IMR-90 (cell line): ENCODE measurements around the gene PACS1. TPM values are rescaled to one million over a fixed set of nuclear protein-coding genes. Genes with fewer than 3 reads are reported as not detected.
"Not testable (repeated sequence)": the region's sequence is repeated elsewhere in the genome, so short reads cannot be mapped to it uniquely, and the experiment has no call there.

Experiments used
- ATAC-seq: fragments of 200-7000 bp; cut with Tn5 transposase; 2 replicates; pipeline ENCODE4 v1.9.1; 2020; ENCODE audit warnings: low read depth, mild to moderate bottlenecking, moderate library complexity
- BruUV-seq: library from RNA; stranded (reverse); fragments of 400-500 nt; replicated peaks from 2 replicates; lab custom pipeline; 2021; lab: Mats Ljungman, UMichigan
- CTCF ChIA-PET: fragments of 300-600 bp; formaldehyde crosslinking; extraction: SDS; loops from one replicate; lab custom pipeline; 2021; ENCODE audit warnings: antibody characterized with exemption; lab: Yijun Ruan, JAX
- POLR2A ChIA-PET: fragments of 300-600 bp; sonication (Branson Sonifier 250); formaldehyde crosslinking; loops from one replicate; lab custom pipeline; 2022; ENCODE audit warnings: antibody characterized with exemption; ENCODE audit not compliant: unreplicated experiment; lab: Charles Lee
- DNase-seq: peaks from one replicate; pipeline ENCODE4 v3.0.0; 2013
- H2AFZ ChIP-seq: replicated peaks from 2 replicates; pipeline ENCODE3; 2013; ENCODE audit warnings: low read length, mild to moderate bottlenecking; ENCODE audit not compliant: poor library complexity
- H2AK5ac ChIP-seq: 2 replicates; pipeline ENCODE4 v1.6.1; 2013; ENCODE audit warnings: low read depth, low read length, inconsistent platforms
- H2AK9ac ChIP-seq: replicated peaks from 2 replicates; pipeline ENCODE3; 2013; ENCODE audit warnings: mild to moderate bottlenecking, low read depth, low read length, moderate library complexity; ENCODE audit not compliant: poor library complexity
- H2BK120ac ChIP-seq: 2 replicates; pipeline ENCODE4 v1.6.1; 2013; ENCODE audit warnings: low read depth, low read length, inconsistent platforms
- H2BK15ac ChIP-seq: 3 replicates; pipeline ENCODE4 v1.6.1; 2013; ENCODE audit warnings: low read depth, low read length, inconsistent platforms
- H2BK20ac ChIP-seq: 2 replicates; pipeline ENCODE4 v1.6.1; 2013; ENCODE audit warnings: low read depth, mild to moderate bottlenecking, inconsistent platforms, low read length, moderate library complexity
- H2BK5ac ChIP-seq: 2 replicates; pipeline ENCODE4 v1.6.1; 2013; ENCODE audit warnings: mild to moderate bottlenecking, low read depth, low read length, inconsistent platforms; ENCODE audit not compliant: poor library complexity, severe bottlenecking
- H3K14ac ChIP-seq: replicated peaks from 2 replicates; pipeline ENCODE4 v1.6.1; 2013; ENCODE audit warnings: low read depth, low read length, inconsistent platforms
- H3K18ac ChIP-seq: 2 replicates; pipeline ENCODE4 v1.6.1; 2013; ENCODE audit warnings: low read depth, low read length, control low read depth
- H3K23ac ChIP-seq: 2 replicates; pipeline ENCODE4 v1.6.1; 2013; ENCODE audit warnings: low read depth, low read length, inconsistent platforms
- H3K27ac ChIP-seq: 2 replicates; pipeline ENCODE4 v1.5.1; 2013; ENCODE audit warnings: mild to moderate bottlenecking, control low read depth, low read length; ENCODE audit not compliant: insufficient read depth
- H3K27me3 ChIP-seq: 2 replicates; pipeline ENCODE4 v1.6.1; 2013; ENCODE audit warnings: low read length; ENCODE audit not compliant: control insufficient read depth, insufficient read depth
- H3K36me3 ChIP-seq: 2 replicates; pipeline ENCODE4 v1.6.1; 2013; ENCODE audit warnings: low read length, mixed read lengths; ENCODE audit not compliant: control insufficient read depth, insufficient read depth
- H3K4ac ChIP-seq: 2 replicates; pipeline ENCODE4 v1.6.1; 2013; ENCODE audit warnings: low read depth, low read length, inconsistent platforms
- H3K4me1 ChIP-seq: 2 replicates; pipeline ENCODE4 v1.6.1; 2013; ENCODE audit warnings: low read length, mixed read lengths; ENCODE audit not compliant: control insufficient read depth, insufficient read depth
- H3K4me2 ChIP-seq: 2 replicates; pipeline ENCODE4 v1.6.1; 2013; ENCODE audit warnings: low read depth, mild to moderate bottlenecking, control low read depth, low read length, moderate library complexity
- H3K4me3 ChIP-seq: 2 replicates; pipeline ENCODE4 v1.5.1; 2013; ENCODE audit warnings: low read depth, mild to moderate bottlenecking, control low read depth, low read length, moderate library complexity; ENCODE audit not compliant: insufficient read depth
- H3K56ac ChIP-seq: 2 replicates; pipeline ENCODE4 v1.6.1; 2013; ENCODE audit warnings: low read length, inconsistent platforms; ENCODE audit not compliant: insufficient read depth; ENCODE audit errors: extremely low read depth
- H3K79me1 ChIP-seq, 2 experiments: 2 replicates each; pipeline ENCODE4 v1.6.1; 2013; ENCODE audit warnings: low read length in 2 of 2, inconsistent platforms in 1 of 2, low read depth in 1 of 2
- H3K9ac ChIP-seq: 2 replicates; pipeline ENCODE4 v1.6.1; 2013; ENCODE audit warnings: low read depth, low read length, control low read depth
- H3K9me1 ChIP-seq: 2 replicates; pipeline ENCODE4 v1.6.1; 2013; ENCODE audit warnings: low read length, inconsistent platforms; ENCODE audit not compliant: insufficient read depth
- H3K9me3 ChIP-seq: 2 replicates; pipeline ENCODE4 v1.6.1; 2013; ENCODE audit warnings: low read length; ENCODE audit not compliant: control insufficient read depth, insufficient read depth
- H4K20me1 ChIP-seq: 2 replicates; pipeline ENCODE4 v1.6.1; 2013; ENCODE audit warnings: low read length, inconsistent platforms; ENCODE audit not compliant: insufficient read depth
- H4K5ac ChIP-seq: 2 replicates; pipeline ENCODE4 v1.6.1; 2013; ENCODE audit warnings: mild to moderate bottlenecking, low read depth, low read length, control low read depth
- H4K8ac ChIP-seq, 2 experiments: 2 replicates each; pipeline ENCODE4 v1.6.1; 2013; ENCODE audit warnings: low read depth in 2 of 2, low read length in 2 of 2, control low read depth in 1 of 2, inconsistent platforms in 1 of 2
- H4K91ac ChIP-seq: 2 replicates; pipeline ENCODE4 v1.6.1; 2013; ENCODE audit warnings: low read depth, low read length, inconsistent platforms; ENCODE audit not compliant: insufficient read depth
- WGBS, 2 experiments: methylation state at CpG; one replicate each; pipeline versions ENCODE4 v1.1.5 to v1.1.7; 2013; ENCODE audit warnings: missing lambda C conversion rate in 2 of 2; ENCODE audit not compliant: insufficient read length in 1 of 2; ENCODE audit errors: extremely low coverage in 2 of 2; 5-methylcytosine and 5-hydroxymethylcytosine counted together
- dilution Hi-C: fragments of 300-500 bp; cut with HindIII; formaldehyde crosslinking; loops from one replicate; pipeline ENCODE4 v1.14.3; 2018; ENCODE audit warnings: low sequenced_read_pairs; ENCODE audit not compliant: unreplicated experiment
- in situ Hi-C: fragments of 300-500 bp; cut with MboI; formaldehyde crosslinking; loops from 3 replicates; pipeline ENCODE4 v1.14.3; 2019; ENCODE audit warnings: low sequenced_read_pairs, inconsistent platforms, mixed read lengths
- intact Hi-C: fragments of 100-400 bp; cut with micrococcal nuclease; formaldehyde crosslinking; loops from 2 replicates; pipeline ENCODE4 v1.10.0; 2022
- polyA plus RNA-seq, 3 experiments: library from polyadenylated mRNA; depleted of rRNA; stranded (reverse); fragments of >200 nt; gene quantifications; 2 replicates each; pipeline ENCODE4 v1.2.3, GENCODE V29; 2012; ENCODE audit warnings: low replicate concordance in 1 of 3
- total RNA-seq: library from RNA; depleted of rRNA; stranded (reverse); fragments of >200 nt; gene quantifications from 2 replicates; pipeline ENCODE4 v1.2.3, GENCODE V29; 2012

Gene PACS1
- total and polyA plus RNA-seq, 2 of the 4 experiments (the other 2 are of a cell fraction), result 7.3 to 32.0 TPM

DNA sequence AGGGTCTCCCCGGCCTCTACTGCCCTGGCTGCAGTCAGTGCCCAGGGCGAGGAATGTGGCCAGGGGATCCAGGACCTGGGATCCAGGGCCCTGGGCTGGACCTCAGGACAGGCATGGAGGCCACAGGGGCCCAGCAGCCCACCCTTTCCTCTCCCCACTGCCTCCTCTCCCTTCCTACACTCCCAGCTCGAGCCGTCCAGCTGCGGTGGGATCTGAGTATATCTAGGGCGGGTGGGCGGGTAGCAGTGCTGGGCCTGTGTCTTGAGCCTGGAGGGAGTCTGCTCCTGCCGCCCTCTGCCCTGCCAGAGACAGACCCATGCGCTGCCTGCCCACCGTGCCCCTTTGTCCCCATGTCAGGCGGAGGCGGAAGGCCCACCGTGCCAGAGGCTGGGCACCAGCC is 206.5 kb downstream of the PACS1 start:
- POLR2A ChIA-PET, intact Hi-C loops: not testable (repeated sequence)

DNA sequence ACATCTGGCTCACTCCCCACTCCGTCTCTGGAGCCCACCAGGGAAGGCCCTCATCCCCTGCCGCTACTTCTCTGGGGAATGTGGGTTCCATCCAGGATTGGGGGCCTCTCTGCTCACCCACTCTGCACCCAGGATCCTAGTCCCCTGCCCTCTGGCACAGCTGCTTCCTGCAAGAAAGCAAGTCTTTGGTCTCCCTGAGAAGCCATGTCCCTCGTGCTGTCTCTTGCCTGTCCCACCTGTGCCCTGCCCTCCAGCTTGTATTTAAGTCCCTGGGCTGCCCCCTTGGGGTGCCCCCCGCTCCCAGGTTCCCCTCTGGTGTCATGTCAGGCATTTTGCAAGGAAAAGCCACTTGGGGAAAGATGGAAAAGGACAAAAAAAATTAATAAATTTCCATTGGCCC is 207.0 kb downstream of the PACS1 start:
- DNase-seq, H3K4me2 ChIP-seq, CTCF ChIA-PET, H4K8ac ChIP-seq, in situ Hi-C loops, H3K56ac ChIP-seq, H2AFZ ChIP-seq, H3K4ac ChIP-seq, H2BK120ac ChIP-seq, H2BK20ac ChIP-seq, intact Hi-C loops, POLR2A ChIA-PET, H3K27me3 ChIP-seq, H3K9me3 ChIP-seq, H3K23ac ChIP-seq, H3K18ac ChIP-seq, H3K27ac ChIP-seq, H2BK5ac ChIP-seq, H3K14ac ChIP-seq, H3K9ac ChIP-seq, BruUV-seq, H4K91ac ChIP-seq, H2BK15ac ChIP-seq, dilution Hi-C loops, H2AK5ac ChIP-seq, H3K4me3 ChIP-seq, H3K9me1 ChIP-seq, H4K5ac ChIP-seq, ATAC-seq, H3K4me1 ChIP-seq, H2AK9ac ChIP-seq: not testable (repeated sequence)
- H3K36me3 ChIP-seq, result peaks cover 41% of the 10 kb centered on the region
- peaks cover 27% of the 10 kb centered on the region for H4K20me1 ChIP-seq
- peaks cover 6 to 17% of the 10 kb centered on the region in 2 experiments for H3K79me1 ChIP-seq
- 17% methylated on average over 1 of the region's 4 CpGs; no CpG with 5 or more reads in 1 of the 2 experiments for WGBS, 2 experiments

More for the DNA sequence above, 206.5 kb downstream of the PACS1 start:
- Histone ChIP-seq H3K79me1 (peaks cover 10 to 17% of the 10 kb centered on the region in 2 experiments), H3K36me3 (peaks cover 46% of the 10 kb centered on the region), H4K20me1 (peaks cover 27% of the 10 kb centered on the region)
- H3K18ac ChIP-seq, H3K4me2 ChIP-seq, in situ Hi-C loops, H3K56ac ChIP-seq, H3K4ac ChIP-seq, H3K9me3 ChIP-seq, dilution Hi-C loops, H2BK15ac ChIP-seq, H4K91ac ChIP-seq, DNase-seq, ATAC-seq, H3K27ac ChIP-seq, CTCF ChIA-PET, H3K9ac ChIP-seq, H4K5ac ChIP-seq, H3K4me1 ChIP-seq, H4K8ac ChIP-seq, H2AK9ac ChIP-seq, H2AK5ac ChIP-seq, H3K27me3 ChIP-seq, H3K9me1 ChIP-seq, H2BK5ac ChIP-seq, H2BK120ac ChIP-seq, H2BK20ac ChIP-seq, BruUV-seq, H2AFZ ChIP-seq, H3K4me3 ChIP-seq, H3K23ac ChIP-seq, H3K14ac ChIP-seq: not testable (repeated sequence)
- 96% methylated on average over 4 of the region's 13 CpGs; no CpG with 5 or more reads in 1 of the 2 experiments for WGBS, 2 experiments
